Fibroblast of lung (primary cell): ENCODE results near the gene PPP1R15B.

Experiments
- EZH2 ChIP-seq: IDR thresholded peaks from 2 replicates; pipeline ENCODE4 v1.5.1; 2012; ENCODE audit warnings: low read length, control low read depth, mild to moderate bottlenecking; ENCODE audit errors: missing control alignments
- TF ChIP-seq, protein P1 (sequence below), 2 donors: IDR thresholded peaks in 1 of 2; conservative IDR thresholded peaks in 1 of 2; 1 replicate in 1 of 2; 2 replicates in 1 of 2; pipeline ENCODE4 v1.5.1; 2011 to 2012; ENCODE audit warnings: low read length in 2 of 2, control low read depth in 1 of 2, inconsistent platforms in 1 of 2, low read depth in 1 of 2, mild to moderate bottlenecking in 1 of 2

DNA sequence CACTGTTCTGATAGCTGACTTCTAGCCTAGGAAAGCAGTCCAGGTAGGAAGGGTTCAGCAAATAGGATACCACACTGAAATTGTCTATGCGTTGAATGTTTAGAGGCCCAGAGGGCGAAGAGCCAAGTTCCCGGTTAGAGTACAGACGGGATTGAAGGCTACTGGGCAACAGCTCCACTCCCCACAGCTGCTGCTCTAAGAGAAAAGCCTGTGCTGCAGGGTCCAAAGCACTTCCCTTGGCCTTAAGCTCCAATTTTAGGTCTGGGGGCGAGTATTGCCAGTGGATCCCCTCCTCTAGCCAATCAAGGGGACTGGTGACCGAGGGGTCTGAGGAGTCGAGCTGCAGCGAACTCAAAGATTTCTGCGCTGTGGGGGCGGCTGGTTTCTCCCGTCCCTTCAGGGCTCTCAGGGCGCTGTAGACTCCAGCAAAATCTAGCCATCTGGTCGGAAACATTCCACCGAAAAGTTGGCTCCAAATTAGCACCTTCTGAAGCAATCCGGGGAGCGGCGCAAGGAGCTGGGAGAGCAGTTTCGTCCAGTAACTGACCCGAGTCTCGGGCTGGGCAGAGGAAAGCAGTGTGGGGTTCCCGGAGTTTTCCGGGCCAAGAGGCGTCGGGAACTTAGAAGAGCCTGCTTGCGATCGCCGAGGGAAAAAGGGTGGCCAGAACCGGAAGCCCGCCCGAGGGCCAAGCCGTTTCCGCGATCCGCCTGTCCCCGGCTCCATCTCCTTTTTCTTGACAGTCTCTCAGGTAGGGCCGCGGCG lies 748 bp downstream of the PPP1R15B start:
- TF ChIP-seq, protein P1, sequence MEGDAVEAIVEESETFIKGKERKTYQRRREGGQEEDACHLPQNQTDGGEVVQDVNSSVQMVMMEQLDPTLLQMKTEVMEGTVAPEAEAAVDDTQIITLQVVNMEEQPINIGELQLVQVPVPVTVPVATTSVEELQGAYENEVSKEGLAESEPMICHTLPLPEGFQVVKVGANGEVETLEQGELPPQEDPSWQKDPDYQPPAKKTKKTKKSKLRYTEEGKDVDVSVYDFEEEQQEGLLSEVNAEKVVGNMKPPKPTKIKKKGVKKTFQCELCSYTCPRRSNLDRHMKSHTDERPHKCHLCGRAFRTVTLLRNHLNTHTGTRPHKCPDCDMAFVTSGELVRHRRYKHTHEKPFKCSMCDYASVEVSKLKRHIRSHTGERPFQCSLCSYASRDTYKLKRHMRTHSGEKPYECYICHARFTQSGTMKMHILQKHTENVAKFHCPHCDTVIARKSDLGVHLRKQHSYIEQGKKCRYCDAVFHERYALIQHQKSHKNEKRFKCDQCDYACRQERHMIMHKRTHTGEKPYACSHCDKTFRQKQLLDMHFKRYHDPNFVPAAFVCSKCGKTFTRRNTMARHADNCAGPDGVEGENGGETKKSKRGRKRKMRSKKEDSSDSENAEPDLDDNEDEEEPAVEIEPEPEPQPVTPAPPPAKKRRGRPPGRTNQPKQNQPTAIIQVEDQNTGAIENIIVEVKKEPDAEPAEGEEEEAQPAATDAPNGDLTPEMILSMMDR (conservative IDR thresholded peaks at IDR 0.05 in 1 of 2, IDR thresholded peaks at IDR 0.05 in 1 of 2; ENCODE audit: low read depth in 1 of 2, low read length in 2 of 2) = no peak
- no peak for TF ChIP-seq EZH2
